K562 (cell line): ENCODE data around the gene TMCC2.

ENCODE experiments used
- BCL6 ChIP-seq: fragments of 250-450 bp; sonication (Bioruptor Pico); IDR thresholded peaks from 2 replicates; pipeline ENCODE4 v1.4.0; 2020
- CREBBP ChIP-seq: IDR thresholded peaks from one replicate; pipeline ENCODE4 v1.6.1; 2012; ENCODE audit warnings: low read depth, mild to moderate bottlenecking, control low read depth, inconsistent platforms, low read length
- E2F8 ChIP-seq: fragments of 450-650 bp; IDR thresholded peaks from 2 replicates; pipeline ENCODE4 v1.7.1; 2018; ENCODE audit warnings: mild to moderate bottlenecking, low read depth; ENCODE audit not compliant: partially characterized antibody
- HDAC8 ChIP-seq: fragments of 450-650 bp; IDR thresholded peaks from 2 replicates; pipeline ENCODE4 v1.6.1; 2016; ENCODE audit warnings: mild to moderate bottlenecking, missing genetic modification characterization, moderate library complexity, missing compliant biosample characterization
- KDM1A ChIP-seq, 2 experiments: fragments of 450-650 bp; IDR thresholded peaks; 2 replicates each; pipeline ENCODE4 v1.6.1; 2016; ENCODE audit warnings: mild to moderate bottlenecking in 2 of 2
- MBD2 ChIP-seq: sonication (generic); IDR thresholded peaks from 2 replicates; pipeline ENCODE4 v1.6.1; 2016; ENCODE audit warnings: low read depth, borderline replicate concordance
- MXI1 ChIP-seq: IDR thresholded peaks from 2 replicates; pipeline ENCODE4 v1.6.1; 2011; ENCODE audit warnings: low read depth, mild to moderate bottlenecking, improper control_type of control experiment, low read length
- PHF20 ChIP-seq: fragments of 450-650 bp; IDR thresholded peaks from 2 replicates; pipeline ENCODE4 v1.6.1; 2018; ENCODE audit not compliant: partially characterized antibody
- SMC3 ChIP-seq: conservative IDR thresholded peaks from 2 replicates; pipeline ENCODE4 v1.6.1; 2011; ENCODE audit warnings: low read depth, low read length, improper control_type of control experiment; ENCODE audit not compliant: insufficient read depth
- TAL1 ChIP-seq: fragments of 450-650 bp; IDR thresholded peaks from 2 replicates; pipeline ENCODE4 v1.6.1; 2016; ENCODE audit warnings: mild to moderate bottlenecking
- ZNF140 ChIP-seq: fragments of 250-450 bp; sonication (Bioruptor Pico); IDR thresholded peaks from 2 replicates; pipeline ENCODE4 v1.8.0; 2021; ENCODE audit warnings: moderate library complexity, mild to moderate bottlenecking, inconsistent platforms
- TF ChIP-seq, protein P1 (sequence below): sonication (generic); formaldehyde crosslinking; IDR thresholded peaks from 2 replicates; pipeline ENCODE4 v1.8.0; 2022; ENCODE audit warnings: mild to moderate bottlenecking, missing genetic modification reagents
- TF ChIP-seq, protein P2 (sequence below): fragments of 450-650 bp; IDR thresholded peaks from one replicate; pipeline ENCODE4 v1.6.1; 2018; ENCODE audit warnings: mild to moderate bottlenecking, moderate library complexity; ENCODE audit not compliant: partially characterized antibody
- TF ChIP-seq, protein P3 (sequence below): fragments of 250-450 bp; sonication (Bioruptor Pico); IDR thresholded peaks from 2 replicates; pipeline ENCODE4 v1.8.0; 2021; ENCODE audit warnings: moderate library complexity, mild to moderate bottlenecking, inconsistent platforms

GRCh38 chr1:205217418-205217817 lies 10.3 kb upstream of the TMCC2 start:
- no peak for TF ChIP-seq SMC3
- TF ChIP-seq TAL1: no peak
- TF ChIP-seq, protein P1, sequence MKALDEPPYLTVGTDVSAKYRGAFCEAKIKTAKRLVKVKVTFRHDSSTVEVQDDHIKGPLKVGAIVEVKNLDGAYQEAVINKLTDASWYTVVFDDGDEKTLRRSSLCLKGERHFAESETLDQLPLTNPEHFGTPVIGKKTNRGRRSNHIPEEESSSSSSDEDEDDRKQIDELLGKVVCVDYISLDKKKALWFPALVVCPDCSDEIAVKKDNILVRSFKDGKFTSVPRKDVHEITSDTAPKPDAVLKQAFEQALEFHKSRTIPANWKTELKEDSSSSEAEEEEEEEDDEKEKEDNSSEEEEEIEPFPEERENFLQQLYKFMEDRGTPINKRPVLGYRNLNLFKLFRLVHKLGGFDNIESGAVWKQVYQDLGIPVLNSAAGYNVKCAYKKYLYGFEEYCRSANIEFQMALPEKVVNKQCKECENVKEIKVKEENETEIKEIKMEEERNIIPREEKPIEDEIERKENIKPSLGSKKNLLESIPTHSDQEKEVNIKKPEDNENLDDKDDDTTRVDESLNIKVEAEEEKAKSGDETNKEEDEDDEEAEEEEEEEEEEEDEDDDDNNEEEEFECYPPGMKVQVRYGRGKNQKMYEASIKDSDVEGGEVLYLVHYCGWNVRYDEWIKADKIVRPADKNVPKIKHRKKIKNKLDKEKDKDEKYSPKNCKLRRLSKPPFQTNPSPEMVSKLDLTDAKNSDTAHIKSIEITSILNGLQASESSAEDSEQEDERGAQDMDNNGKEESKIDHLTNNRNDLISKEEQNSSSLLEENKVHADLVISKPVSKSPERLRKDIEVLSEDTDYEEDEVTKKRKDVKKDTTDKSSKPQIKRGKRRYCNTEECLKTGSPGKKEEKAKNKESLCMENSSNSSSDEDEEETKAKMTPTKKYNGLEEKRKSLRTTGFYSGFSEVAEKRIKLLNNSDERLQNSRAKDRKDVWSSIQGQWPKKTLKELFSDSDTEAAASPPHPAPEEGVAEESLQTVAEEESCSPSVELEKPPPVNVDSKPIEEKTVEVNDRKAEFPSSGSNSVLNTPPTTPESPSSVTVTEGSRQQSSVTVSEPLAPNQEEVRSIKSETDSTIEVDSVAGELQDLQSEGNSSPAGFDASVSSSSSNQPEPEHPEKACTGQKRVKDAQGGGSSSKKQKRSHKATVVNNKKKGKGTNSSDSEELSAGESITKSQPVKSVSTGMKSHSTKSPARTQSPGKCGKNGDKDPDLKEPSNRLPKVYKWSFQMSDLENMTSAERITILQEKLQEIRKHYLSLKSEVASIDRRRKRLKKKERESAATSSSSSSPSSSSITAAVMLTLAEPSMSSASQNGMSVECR (CRISPR knock-in tag): no peak
- no peak for TF ChIP-seq BCL6 (CRISPR knock-in tag)
- TF ChIP-seq ZNF140: no peak
- TF ChIP-seq CREBBP: no peak
- no peak for TF ChIP-seq MXI1
- no peak for TF ChIP-seq MBD2
- no peak for TF ChIP-seq PHF20
- TF ChIP-seq, protein P2, sequence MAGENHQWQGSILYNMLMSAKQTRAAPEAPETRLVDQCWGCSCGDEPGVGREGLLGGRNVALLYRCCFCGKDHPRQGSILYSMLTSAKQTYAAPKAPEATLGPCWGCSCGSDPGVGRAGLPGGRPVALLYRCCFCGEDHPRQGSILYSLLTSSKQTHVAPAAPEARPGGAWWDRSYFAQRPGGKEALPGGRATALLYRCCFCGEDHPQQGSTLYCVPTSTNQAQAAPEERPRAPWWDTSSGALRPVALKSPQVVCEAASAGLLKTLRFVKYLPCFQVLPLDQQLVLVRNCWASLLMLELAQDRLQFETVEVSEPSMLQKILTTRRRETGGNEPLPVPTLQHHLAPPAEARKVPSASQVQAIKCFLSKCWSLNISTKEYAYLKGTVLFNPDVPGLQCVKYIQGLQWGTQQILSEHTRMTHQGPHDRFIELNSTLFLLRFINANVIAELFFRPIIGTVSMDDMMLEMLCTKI: no peak
- no peak for TF ChIP-seq KDM1A (IDR thresholded peaks at IDR 0.05)
- TF ChIP-seq E2F8: no peak
- no peak for TF ChIP-seq HDAC8 (tag)
- TF ChIP-seq, protein P3, sequence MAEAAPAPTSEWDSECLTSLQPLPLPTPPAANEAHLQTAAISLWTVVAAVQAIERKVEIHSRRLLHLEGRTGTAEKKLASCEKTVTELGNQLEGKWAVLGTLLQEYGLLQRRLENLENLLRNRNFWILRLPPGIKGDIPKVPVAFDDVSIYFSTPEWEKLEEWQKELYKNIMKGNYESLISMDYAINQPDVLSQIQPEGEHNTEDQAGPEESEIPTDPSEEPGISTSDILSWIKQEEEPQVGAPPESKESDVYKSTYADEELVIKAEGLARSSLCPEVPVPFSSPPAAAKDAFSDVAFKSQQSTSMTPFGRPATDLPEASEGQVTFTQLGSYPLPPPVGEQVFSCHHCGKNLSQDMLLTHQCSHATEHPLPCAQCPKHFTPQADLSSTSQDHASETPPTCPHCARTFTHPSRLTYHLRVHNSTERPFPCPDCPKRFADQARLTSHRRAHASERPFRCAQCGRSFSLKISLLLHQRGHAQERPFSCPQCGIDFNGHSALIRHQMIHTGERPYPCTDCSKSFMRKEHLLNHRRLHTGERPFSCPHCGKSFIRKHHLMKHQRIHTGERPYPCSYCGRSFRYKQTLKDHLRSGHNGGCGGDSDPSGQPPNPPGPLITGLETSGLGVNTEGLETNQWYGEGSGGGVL (CRISPR knock-in tag): no peak
